ENCODE data around the gene KCNJ10. TPM values are rescaled to one million over a fixed set of nuclear protein-coding genes. Genes with fewer than 3 reads are reported as not detected.
A peak's percentile ranks its signal among the peaks of the same experiment; 100 is the strongest.

The KCNJ10 gene
- total and polyA plus RNA-seq, 2 of the 13 experiments (the other 11 are each of a cell fraction or from before 2014, with no cell fraction given) = 4.4 to 10.3 TPM

DNA sequence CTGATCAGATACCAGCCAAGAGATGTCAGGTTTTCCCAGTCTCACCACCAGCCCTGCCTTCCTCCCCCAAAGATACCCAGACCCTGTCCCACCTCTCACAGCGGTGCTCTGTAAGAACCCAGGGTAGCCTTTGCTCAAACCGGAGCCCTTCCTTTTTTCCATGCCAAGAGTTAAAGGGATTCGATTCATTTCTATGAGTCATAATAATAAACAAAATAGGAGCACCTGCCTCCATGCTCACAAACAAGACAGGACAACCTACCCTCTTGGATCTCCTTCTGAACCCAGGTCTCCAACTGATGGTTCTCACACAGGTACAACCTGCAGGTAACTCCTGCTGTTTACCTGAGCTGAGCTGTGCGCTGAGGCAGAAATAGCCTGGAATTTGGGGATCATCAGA, 39.7 kb upstream of the KCNJ10 start (continued):
- TF ChIP-seq, protein P1, sequence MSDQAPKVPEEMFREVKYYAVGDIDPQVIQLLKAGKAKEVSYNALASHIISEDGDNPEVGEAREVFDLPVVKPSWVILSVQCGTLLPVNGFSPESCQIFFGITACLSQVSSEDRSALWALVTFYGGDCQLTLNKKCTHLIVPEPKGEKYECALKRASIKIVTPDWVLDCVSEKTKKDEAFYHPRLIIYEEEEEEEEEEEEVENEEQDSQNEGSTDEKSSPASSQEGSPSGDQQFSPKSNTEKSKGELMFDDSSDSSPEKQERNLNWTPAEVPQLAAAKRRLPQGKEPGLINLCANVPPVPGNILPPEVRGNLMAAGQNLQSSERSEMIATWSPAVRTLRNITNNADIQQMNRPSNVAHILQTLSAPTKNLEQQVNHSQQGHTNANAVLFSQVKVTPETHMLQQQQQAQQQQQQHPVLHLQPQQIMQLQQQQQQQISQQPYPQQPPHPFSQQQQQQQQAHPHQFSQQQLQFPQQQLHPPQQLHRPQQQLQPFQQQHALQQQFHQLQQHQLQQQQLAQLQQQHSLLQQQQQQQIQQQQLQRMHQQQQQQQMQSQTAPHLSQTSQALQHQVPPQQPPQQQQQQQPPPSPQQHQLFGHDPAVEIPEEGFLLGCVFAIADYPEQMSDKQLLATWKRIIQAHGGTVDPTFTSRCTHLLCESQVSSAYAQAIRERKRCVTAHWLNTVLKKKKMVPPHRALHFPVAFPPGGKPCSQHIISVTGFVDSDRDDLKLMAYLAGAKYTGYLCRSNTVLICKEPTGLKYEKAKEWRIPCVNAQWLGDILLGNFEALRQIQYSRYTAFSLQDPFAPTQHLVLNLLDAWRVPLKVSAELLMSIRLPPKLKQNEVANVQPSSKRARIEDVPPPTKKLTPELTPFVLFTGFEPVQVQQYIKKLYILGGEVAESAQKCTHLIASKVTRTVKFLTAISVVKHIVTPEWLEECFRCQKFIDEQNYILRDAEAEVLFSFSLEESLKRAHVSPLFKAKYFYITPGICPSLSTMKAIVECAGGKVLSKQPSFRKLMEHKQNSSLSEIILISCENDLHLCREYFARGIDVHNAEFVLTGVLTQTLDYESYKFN (CRISPR knock-in tag; conservative IDR thresholded peaks at IDR 0.05) = no peak
- TF ChIP-seq FOSL2 (CRISPR knock-in tag; IDR thresholded peaks at IDR 0.05) (no peak), TEAD3 (CRISPR knock-in tag; optimal IDR thresholded peaks at IDR 0.05; ENCODE audit: borderline replicate concordance) (peak; percentile 39), HMGA1 (CRISPR knock-in tag; conservative IDR thresholded peaks at IDR 0.05) (no peak), SOX5 (CRISPR knock-in tag; IDR thresholded peaks at IDR 0.05; ENCODE audit: borderline replicate concordance) (peak; percentile 6; the same call in 1 of the 2 replicates)

DNA sequence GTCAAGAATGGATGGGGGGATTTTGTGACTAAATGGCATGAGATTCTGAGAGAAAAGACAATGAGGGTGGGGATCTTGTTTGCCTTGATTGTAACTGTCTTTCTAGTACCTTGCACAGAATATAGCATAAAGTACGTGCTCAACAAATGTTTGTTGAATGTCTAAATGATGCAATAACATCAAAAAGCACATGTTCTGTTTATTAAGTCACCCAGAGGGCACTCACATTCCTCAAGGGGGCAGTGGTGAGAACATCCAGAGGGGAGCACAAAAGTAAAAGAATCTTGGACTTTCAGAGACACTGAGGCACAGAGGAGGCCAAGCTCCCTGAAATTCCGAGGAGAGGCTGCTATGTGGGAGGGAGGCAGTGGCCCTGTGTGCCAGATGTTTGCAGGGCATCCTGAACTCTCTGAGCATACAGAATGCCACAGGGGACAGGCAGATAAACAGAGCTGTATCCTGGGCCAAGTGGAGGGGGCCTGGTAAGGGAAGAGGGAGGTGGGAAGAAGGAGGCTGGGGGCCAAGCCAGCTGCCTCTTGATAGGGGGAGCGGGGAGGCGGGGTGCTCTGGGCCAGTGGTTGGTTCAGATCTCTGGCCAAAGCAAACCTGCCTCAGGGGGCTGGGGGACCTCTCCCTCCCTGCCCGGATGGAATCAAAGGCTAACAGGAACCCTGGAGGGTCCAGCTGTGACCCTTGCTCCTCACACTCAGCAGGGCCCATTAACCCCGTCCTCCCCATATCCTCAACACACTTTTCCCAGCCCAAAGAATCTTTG, 39.1 kb upstream of the KCNJ10 start:
- peak overlapping the region in 2 of 3 experiments; percentile 19 to 38; a peak in 2 of 6 replicates for H3K4me3 ChIP-seq (replicated peaks in 1 of 3; ENCODE audit: insufficient read depth in 1 of 3, low read depth in 2 of 3, low read length in 3 of 3)
- intact Hi-C loops (cut with micrococcal nuclease; ENCODE audit: unreplicated experiment) (loop anchor here (2.0 kb wide), 1 partner anchor 144 kb away; no protein-coding TSS in a partner anchor), in situ Hi-C loops (cut with HindIII; ENCODE audit: extremely low pct_ligation_motif_present, low pct_unique_long_range_greater_than_20kb) (loop anchor here (10.0 kb wide), 1 partner anchor 106 kb away; no protein-coding TSS in a partner anchor)
- H3K9me3 ChIP-seq (ENCODE audit: low read length) = no peaks in the 10 kb centered on the region
- ATAC-seq (peak; percentile 77), DNase-seq (ENCODE audit: low spot score) (peak; percentile 80), FAIRE-seq (peak; percentile 79)
- H3K4me1 ChIP-seq (ENCODE audit: insufficient read depth, low read length) = peaks cover 75% of the 10 kb centered on the region
- H3K9ac ChIP-seq (ENCODE audit: insufficient read depth, low read depth, low read length) = peak overlapping the region; percentile 24; the same call in 1 of the 2 replicates
- no peaks in the 10 kb centered on the region for H3K79me2 ChIP-seq (ENCODE audit: insufficient read depth, low read length)
- no peaks in the 10 kb centered on the region for H3K27me3 ChIP-seq (ENCODE audit: control insufficient read depth in 1 of 2, insufficient read depth in 2 of 2, low read length in 2 of 2)
- POLR2A ChIA-PET = no interaction called here
- CTCF ChIA-PET (ENCODE audit: low intra/inter-chr PET ratio, low total read pairs) = interaction anchor here (0.7 kb wide), 1 partner anchor 55 kb away, joined by 3 read pairs; no protein-coding TSS in a partner anchor
- peak overlapping the region; percentile 79 for H3K4me2 ChIP-seq (ENCODE audit: low read depth, low read length)
- no TSS peak for BruUV-seq (replicated peaks)
- H4K20me1 ChIP-seq (ENCODE audit: insufficient read depth, low read length) = no peaks in the 10 kb centered on the region
- H2AFZ ChIP-seq (ENCODE audit: low read length) = no peak overlapping the region
- H3K36me3 ChIP-seq (replicated peaks in 1 of 2; ENCODE audit: control insufficient read depth in 1 of 2, insufficient read depth in 2 of 2, low read length in 2 of 2) = no peaks in the 10 kb centered on the region; a peak in 1 of 5 replicates
- 0% methylated on average over 5 of the region's 6 CpGs for WGBS (ENCODE audit: low lambda C conversion rate)
- H3K27ac ChIP-seq (ENCODE audit: extremely low read length, insufficient read depth, low read length) = peak overlapping the region; percentile 70
- TF ChIP-seq NFATC3 (CRISPR knock-in tag; IDR thresholded peaks at IDR 0.05) (0 out of 2 replicates have a peak, but pooled peaks have one; percentile 21), XRCC5 (optimal IDR thresholded peaks at IDR 0.05; ENCODE audit: low read length) (peak; percentile 16), ZBTB7A (CRISPR knock-in tag; IDR thresholded peaks at IDR 0.05) (peak; percentile 75; the same call in 1 of the 2 replicates), U2AF2 (IDR thresholded peaks at IDR 0.05; ENCODE audit: low read depth, low read length) (no peak), ZMYM3 (CRISPR knock-in tag; IDR thresholded peaks at IDR 0.05) (peak; percentile 87), DPF2 (CRISPR knock-in tag; IDR thresholded peaks at IDR 0.05; ENCODE audit: borderline replicate concordance, low read depth) (0 out of 2 replicates have a peak, but pooled peaks have one; percentile 13), GATAD2A (CRISPR knock-in tag; IDR thresholded peaks at IDR 0.05) (peak; percentile 36; the same call in 1 of the 2 replicates), MTA1 (CRISPR knock-in tag; IDR thresholded peaks at IDR 0.05; ENCODE audit: borderline replicate concordance) (0 out of 2 replicates have a peak, but pooled peaks have one; percentile 34), NCOR1 (IDR thresholded peaks at IDR 0.05; ENCODE audit: borderline replicate concordance, low read length) (peak; percentile 54; the same call in 1 of the 2 replicates), HNF4G (IDR thresholded peaks at IDR 0.05; ENCODE audit: borderline replicate concordance, low read depth, low read length) (peak; percentile 93), HNF4G (CRISPR knock-in tag; IDR thresholded peaks at IDR 0.05; ENCODE audit: borderline replicate concordance, low read depth) (peak; percentile 42; the same call in 1 of the 2 replicates), TCF7 (IDR thresholded peaks at IDR 0.05; ENCODE audit: low read depth) (peak; percentile 66), ZNF563 (CRISPR knock-in tag; IDR thresholded peaks at IDR 0.05) (no peak), RXRA (CRISPR knock-in tag; IDR thresholded peaks at IDR 0.05) (no peak), SAP130 (CRISPR knock-in tag; IDR thresholded peaks at IDR 0.05; ENCODE audit: low read depth) (peak; percentile 25; the same call in 1 of the 2 replicates)
- TF ChIP-seq, protein P2, sequence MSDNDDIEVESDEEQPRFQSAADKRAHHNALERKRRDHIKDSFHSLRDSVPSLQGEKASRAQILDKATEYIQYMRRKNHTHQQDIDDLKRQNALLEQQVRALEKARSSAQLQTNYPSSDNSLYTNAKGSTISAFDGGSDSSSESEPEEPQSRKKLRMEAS (IDR thresholded peaks at IDR 0.05) = peak; percentile 61; the same call in 1 of the 2 replicates

Measured in HepG2 (cell line).